Upper lobe of right lung (tissue), 1 donor: Measurements from ENCODE around the gene CDK14. TPM values are rescaled to one million over a fixed set of nuclear protein-coding genes. Genes with fewer than 3 reads are reported as not detected.

Experiments
- ATAC-seq: fragments of 200-7000 bp; cut with Tn5 transposase; one replicate; pipeline ENCODE4 v1.9.1; 2020; ENCODE audit warnings: mild to moderate bottlenecking, moderate library complexity
- DNase-seq: peaks from one replicate; pipeline ENCODE4 v3.0.0-alpha.2; 2020
- H3K27ac ChIP-seq: fragments of 200-600 bp; one replicate; pipeline ENCODE4 v1.8.0; 2022
- H3K27me3 ChIP-seq: fragments of 200-600 bp; one replicate; pipeline ENCODE4 v1.8.0; 2022; ENCODE audit warnings: mild to moderate bottlenecking
- H3K36me3 ChIP-seq: fragments of 200-600 bp; one replicate; pipeline ENCODE4 v1.8.0; 2022
- H3K4me1 ChIP-seq: fragments of 200-600 bp; one replicate; pipeline ENCODE4 v1.8.0; 2022
- H3K4me3 ChIP-seq: fragments of 200-600 bp; one replicate; pipeline ENCODE4 v1.8.0; 2022; ENCODE audit warnings: mild to moderate bottlenecking
- H3K9me3 ChIP-seq: fragments of 200-600 bp; one replicate; pipeline ENCODE4 v1.8.0; 2022
- CTCF ChIP-seq: fragments of 200-600 bp; IDR thresholded peaks from one replicate; pipeline ENCODE4 v1.8.0; 2022; ENCODE audit warnings: antibody characterized with exemption
- intact Hi-C: fragments of 100-400 bp; cut with DNase I; formaldehyde crosslinking; loops from one replicate; pipeline ENCODE4 v1.11.0; 2022
- total RNA-seq: library from RNA; stranded (reverse); fragmentation: NEBNext Ultra II Directional; extraction: Animal tissue kit (Norgen Biotek cat#: 25700); gene quantifications from one replicate; pipeline ENCODE4 v1.2.1, GENCODE V29; 2021
- donor health status: DM: no; HTN: yes; CAD: no; lungs with severe emphysema.

The CDK14 gene
- total RNA-seq, 1 donor from 2014 or later, result 47.2 TPM

- H3K27me3 ChIP-seq, result no peaks in the 10 kb centered on the region
- no peak overlapping the region for H3K4me3 ChIP-seq
- ATAC-seq, result no peak
- intact Hi-C loops, result no loop called here
- H3K4me1 ChIP-seq, result no peaks in the 10 kb centered on the region
- no peaks in the 10 kb centered on the region for H3K9me3 ChIP-seq
- TF ChIP-seq CTCF, result peak; percentile 8
- H3K27ac ChIP-seq, result no peak overlapping the region
- DNase-seq, result no peak
- no peaks in the 10 kb centered on the region for H3K36me3 ChIP-seq
These were observed 459.1 kb downstream of the CDK14 start for GRCh38 chr7:91055219-91055618.

GRCh38 chr7:91062713-91063112 lies 466.6 kb downstream of the CDK14 start:
- Histone ChIP-seq H3K27ac (no peak overlapping the region), H3K36me3 (no peaks in the 10 kb centered on the region), H3K4me1 (no peaks in the 10 kb centered on the region), H3K9me3 (no peaks in the 10 kb centered on the region), H3K4me3 (no peak overlapping the region), H3K27me3 (no peaks in the 10 kb centered on the region)
- DNase-seq (no peak), ATAC-seq (peak; percentile 67)
- intact Hi-C loops, result no loop called here
- no peak for TF ChIP-seq CTCF

- Histone ChIP-seq H3K27me3 (no peaks in the 10 kb centered on the region), H3K27ac (no peak overlapping the region), H3K9me3 (no peaks in the 10 kb centered on the region), H3K4me1 (no peaks in the 10 kb centered on the region), H3K36me3 (no peaks in the 10 kb centered on the region), H3K4me3 (no peak overlapping the region)
- ATAC-seq (peak; percentile 32), DNase-seq (no peak)
- intact Hi-C loops, result no loop called here
- TF ChIP-seq CTCF, result no peak
These were observed 467.9 kb downstream of the CDK14 start for GRCh38 chr7:91064052-91064451.

GRCh38 chr7:91064938-91065337 lies 468.8 kb downstream of the CDK14 start:
- ATAC-seq (no peak), DNase-seq (no peak)
- no peaks in the 10 kb centered on the region for H3K36me3 ChIP-seq
- H3K9me3 ChIP-seq, result no peaks in the 10 kb centered on the region
- no peaks in the 10 kb centered on the region for H3K27me3 ChIP-seq
- intact Hi-C loops, result no loop called here
- H3K4me1 ChIP-seq, result no peaks in the 10 kb centered on the region
- H3K4me3 ChIP-seq, result no peak overlapping the region
- no peak for TF ChIP-seq CTCF
- no peak overlapping the region for H3K27ac ChIP-seq

GRCh38 chr7:91066627-91067026 lies 470.5 kb downstream of the CDK14 start:
- no peaks in the 10 kb centered on the region for H3K9me3 ChIP-seq
- H3K27me3 ChIP-seq, result no peaks in the 10 kb centered on the region
- no peaks in the 10 kb centered on the region for H3K36me3 ChIP-seq
- no peak for TF ChIP-seq CTCF
- H3K4me1 ChIP-seq, result no peaks in the 10 kb centered on the region
- no peak overlapping the region for H3K27ac ChIP-seq
- ATAC-seq (no peak), DNase-seq (no peak)
- intact Hi-C loops, result no loop called here
- H3K4me3 ChIP-seq, result no peak overlapping the region

GRCh38 chr7:91067242-91067641 lies 471.1 kb downstream of the CDK14 start:
- Histone ChIP-seq H3K4me3 (no peak overlapping the region), H3K27me3 (no peaks in the 10 kb centered on the region), H3K9me3 (no peaks in the 10 kb centered on the region), H3K27ac (no peak overlapping the region), H3K36me3 (no peaks in the 10 kb centered on the region), H3K4me1 (no peaks in the 10 kb centered on the region)
- DNase-seq (no peak), ATAC-seq (no peak)
- intact Hi-C loops, result no loop called here
- no peak for TF ChIP-seq CTCF
